GM12878 (cell line): ENCODE results near the gene GTPBP1. TPM values are rescaled to one million over a fixed set of nuclear protein-coding genes. Genes with fewer than 3 reads are reported as not detected.

ENCODE experiments used
- ATAC-seq: fragments of 200-7000 bp; cut with Tn5 transposase; 3 replicates; pipeline ENCODE4 v1.9.1; 2020; ENCODE audit warnings: mild to moderate bottlenecking, moderate library complexity
- BruUV-seq: library from RNA; stranded (reverse); fragments of 400-500 nt; replicated peaks from 2 replicates; lab custom pipeline; 2021; lab: Mats Ljungman, UMichigan
- CTCF ChIA-PET: fragments of 300-600 bp; sonication (Branson Sonifier 250); formaldehyde crosslinking; extraction: SDS; loops from one replicate; lab custom pipeline; 2021; ENCODE audit warnings: inconsistent platforms; lab: Yijun Ruan, JAX
- POLR2A ChIA-PET: fragments of 350-600 bp; formaldehyde crosslinking; extraction: SDS; loops from one replicate; lab custom pipeline; 2021; ENCODE audit warnings: inconsistent platforms; lab: Charles Lee
- RAD21 ChIA-PET: fragments of 300-600 bp; sonication (Branson Sonifier 250); formaldehyde crosslinking; loops from one replicate; lab custom pipeline; 2023; ENCODE audit warnings: antibody characterized with exemption; ENCODE audit not compliant: unreplicated experiment; lab: Charles Lee
- SMC1A ChIA-PET: fragments of 300-600 bp; sonication (Branson Sonifier 250); formaldehyde crosslinking; loops from one replicate; lab custom pipeline; 2023; ENCODE audit not compliant: unreplicated experiment, uncharacterized antibody; lab: Charles Lee
- DNase-seq: peaks from one replicate; pipeline ENCODE4 v3.0.0-alpha.2; 2011; ENCODE audit warnings: low read depth, low spot score
- FAIRE-seq: peaks from 3 replicates; lab custom pipeline; 2011; peaks lifted over from hg19 to GRCh38; lab: Jason Lieb, UNC
- H2AFZ ChIP-seq: 2 replicates; pipeline ENCODE4 v1.6.0; 2011; ENCODE audit warnings: low read depth, low read length, control low read depth; ENCODE audit not compliant: control insufficient read depth
- H3K27ac ChIP-seq: 2 replicates; pipeline ENCODE4 v1.5.1; 2011; ENCODE audit warnings: control low read depth; ENCODE audit not compliant: control insufficient read depth, insufficient read depth
- H3K27me3 ChIP-seq, 2 experiments: replicated peaks in 1 of 2; 2 replicates each; pipeline versions ENCODE4 v1.6.0 to v1.6.1; 2011; ENCODE audit warnings: low read length in 1 of 2; ENCODE audit not compliant: control insufficient read depth in 2 of 2, insufficient read depth in 2 of 2
- H3K36me3 ChIP-seq, 2 experiments: 2 replicates each; pipeline ENCODE4 v1.5.1; 2011; ENCODE audit warnings: low read length in 1 of 2; ENCODE audit not compliant: control insufficient read depth in 2 of 2, insufficient read depth in 2 of 2
- H3K4me1 ChIP-seq: 2 replicates; pipeline ENCODE4 v1.6.1; 2011; ENCODE audit warnings: mild to moderate bottlenecking, low read length, moderate library complexity, mixed read lengths; ENCODE audit not compliant: control insufficient read depth, insufficient read depth
- H3K4me2 ChIP-seq: 2 replicates; pipeline ENCODE4 v1.6.0; 2011; ENCODE audit warnings: control low read depth; ENCODE audit not compliant: control insufficient read depth, insufficient read depth
- H3K4me3 ChIP-seq: fragments of 200-600 bp; sonication (generic); 2 replicates; pipeline ENCODE4 v1.5.1; 2016
- H3K79me2 ChIP-seq: 2 replicates; pipeline ENCODE4 v1.6.0; 2011; ENCODE audit warnings: low read length; ENCODE audit not compliant: control insufficient read depth, insufficient read depth
- H3K9ac ChIP-seq: 2 replicates; pipeline ENCODE4 v1.8.0; 2011; ENCODE audit warnings: low read length, control low read depth, mixed read lengths; ENCODE audit not compliant: control insufficient read depth, insufficient read depth
- H3K9me3 ChIP-seq: replicated peaks from 3 replicates; pipeline ENCODE4 v1.5.1; 2011; ENCODE audit warnings: mild to moderate bottlenecking, low read length; ENCODE audit not compliant: control insufficient read depth, insufficient read depth
- H4K20me1 ChIP-seq: 2 replicates; pipeline ENCODE4 v1.6.0; 2011; ENCODE audit not compliant: control insufficient read depth, insufficient read depth
- CHD1 ChIP-seq: IDR thresholded peaks from 2 replicates; pipeline ENCODE4 v1.6.1; 2012; ENCODE audit warnings: low read depth, low read length, improper control_type of control experiment
- DPF2 ChIP-seq: fragments of 450-650 bp; IDR thresholded peaks from 2 replicates; pipeline ENCODE4 v1.6.1; 2017; ENCODE audit warnings: mild to moderate bottlenecking
- FOXM1 ChIP-seq: IDR thresholded peaks from 2 replicates; pipeline ENCODE4 v1.6.1; 2012; ENCODE audit warnings: low read depth, mild to moderate bottlenecking, inconsistent platforms, low read length, moderate library complexity
- NFXL1 ChIP-seq: fragments of 450-650 bp; IDR thresholded peaks from 2 replicates; pipeline ENCODE4 v1.6.1; 2017; ENCODE audit warnings: antibody characterized with exemption, mild to moderate bottlenecking, borderline replicate concordance
- RAD51 ChIP-seq: fragments of 450-650 bp; IDR thresholded peaks from 2 replicates; pipeline ENCODE4 v1.6.1; 2016; ENCODE audit warnings: moderate library complexity, mild to moderate bottlenecking, inconsistent platforms
- SPI1 ChIP-seq: IDR thresholded peaks from 2 replicates; pipeline ENCODE4 v1.6.1; 2011; ENCODE audit warnings: low read depth, mild to moderate bottlenecking, low read length, moderate library complexity, borderline replicate concordance; ENCODE audit not compliant: insufficient read depth
- STAT1 ChIP-seq: fragments of 450-650 bp; conservative IDR thresholded peaks from 2 replicates; pipeline ENCODE4 v1.6.1; 2014; ENCODE audit warnings: antibody characterized with exemption, mild to moderate bottlenecking
- STAT3 ChIP-seq: IDR thresholded peaks from 2 replicates; pipeline ENCODE4 v1.6.1; 2011; ENCODE audit warnings: low read depth, low read length, improper control_type of control experiment
- TCF7 ChIP-seq: IDR thresholded peaks from 2 replicates; pipeline ENCODE4 v1.6.1; 2014; ENCODE audit warnings: antibody characterized with exemption, borderline replicate concordance
- WGBS: methylation state at CpG from one replicate; pipeline ENCODE4 v1.1.6; 2016; ENCODE audit warnings: low lambda C conversion rate; ENCODE audit not compliant: insufficient replicate concordance, insufficient coverage; ENCODE audit errors: missing lambda C conversion rate; 5-methylcytosine and 5-hydroxymethylcytosine counted together
- in situ Hi-C: fragments of 300-500 bp; cut with MboI; formaldehyde crosslinking; loops from 9 replicates; pipeline ENCODE4 v1.14.3; 2018; ENCODE audit warnings: mixed read lengths
- intact Hi-C: fragments of 100-400 bp; cut with micrococcal nuclease; formaldehyde crosslinking; loops from one replicate; pipeline ENCODE4 v1.14.2; 2022; ENCODE audit not compliant: unreplicated experiment
- polyA plus RNA-seq, 11 experiments: library from polyadenylated mRNA; depleted of rRNA in 4 of 11; unstranded in 6 of 11; stranded (reverse) in 5 of 11; fragments of >200 nt; fragmentation: Nextera tagmentation in 4 of 11; fragmentation: Illumina TruSeq in 1 of 11; extraction: Ambion mirVana in 4 of 11; extraction: Trizol in 1 of 11; gene quantifications; 1 replicate in 1 of 11; 2 replicates in 10 of 11; pipeline versions ENCODE4 v1.2.1 to v1.2.3, GENCODE V29; 2011 to 2016; ENCODE audit warnings: inconsistent platforms in 2 of 11, missing spikeins in 2 of 11, low read depth in 1 of 11
- total RNA-seq, 4 experiments: library from RNA; depleted of rRNA in 3 of 4; stranded (reverse); fragments of >200 nt in 3 of 4; fragmentation: Illumina TruSeq in 1 of 4; extraction: Trizol in 1 of 4; gene quantifications; 2 replicates each; pipeline versions ENCODE4 v1.2.1 to v1.2.3, GENCODE V29; 2013 to 2021
- TF ChIP-seq, protein P1 (sequence below): IDR thresholded peaks from 2 replicates; pipeline ENCODE4 v1.6.1; 2011; ENCODE audit warnings: mild to moderate bottlenecking, low read depth, low read length, moderate library complexity; ENCODE audit not compliant: insufficient replicate concordance
- TF ChIP-seq, protein P2 (sequence below): fragments of 450-650 bp; IDR thresholded peaks from 2 replicates; pipeline ENCODE4 v1.6.1; 2018; ENCODE audit warnings: borderline replicate concordance, mild to moderate bottlenecking; ENCODE audit not compliant: partially characterized antibody
- TF ChIP-seq, protein P3 (sequence below): fragments of 450-650 bp; IDR thresholded peaks from 2 replicates; pipeline ENCODE4 v1.6.1; 2017; ENCODE audit warnings: mild to moderate bottlenecking
- TF ChIP-seq, protein P4 (sequence below): fragments of 450-650 bp; IDR thresholded peaks from 2 replicates; pipeline ENCODE4 v1.6.1; 2017; ENCODE audit warnings: mild to moderate bottlenecking, moderate library complexity

Gene GTPBP1
- total and polyA plus RNA-seq, 10 of the 15 experiments (the other 5 are each of a cell fraction or from before 2014, with no cell fraction given) = 0.89 to 63.1 (median 34.2) TPM

DNA sequence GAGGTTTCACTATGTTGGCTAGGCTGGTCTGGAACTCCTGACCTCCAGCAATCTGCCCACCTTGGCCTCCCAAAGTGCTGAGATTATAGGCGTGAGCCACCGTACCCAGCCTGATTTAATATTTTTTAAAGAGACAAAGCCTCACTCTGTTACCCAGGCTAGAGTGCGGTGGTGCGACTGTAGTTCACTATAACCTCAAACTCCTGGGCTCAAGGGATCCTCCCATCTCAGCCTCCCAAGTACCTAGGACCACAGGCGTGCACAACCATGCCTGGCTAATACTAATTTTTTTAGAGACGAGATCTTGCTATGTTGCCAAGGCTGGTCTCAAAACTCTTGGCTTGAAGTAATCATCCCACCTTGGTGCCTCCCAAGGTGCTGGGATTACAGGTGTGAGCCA, 13.5 kb downstream of the GTPBP1 start (continued):
- TF ChIP-seq SPI1 (no peak), DPF2 (no peak), STAT1 (no peak)
- TF ChIP-seq, protein P1, sequence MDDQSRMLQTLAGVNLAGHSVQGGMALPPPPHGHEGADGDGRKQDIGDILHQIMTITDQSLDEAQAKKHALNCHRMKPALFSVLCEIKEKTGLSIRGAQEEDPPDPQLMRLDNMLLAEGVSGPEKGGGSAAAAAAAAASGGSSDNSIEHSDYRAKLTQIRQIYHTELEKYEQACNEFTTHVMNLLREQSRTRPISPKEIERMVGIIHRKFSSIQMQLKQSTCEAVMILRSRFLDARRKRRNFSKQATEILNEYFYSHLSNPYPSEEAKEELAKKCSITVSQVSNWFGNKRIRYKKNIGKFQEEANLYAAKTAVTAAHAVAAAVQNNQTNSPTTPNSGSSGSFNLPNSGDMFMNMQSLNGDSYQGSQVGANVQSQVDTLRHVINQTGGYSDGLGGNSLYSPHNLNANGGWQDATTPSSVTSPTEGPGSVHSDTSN = no peak

DNA sequence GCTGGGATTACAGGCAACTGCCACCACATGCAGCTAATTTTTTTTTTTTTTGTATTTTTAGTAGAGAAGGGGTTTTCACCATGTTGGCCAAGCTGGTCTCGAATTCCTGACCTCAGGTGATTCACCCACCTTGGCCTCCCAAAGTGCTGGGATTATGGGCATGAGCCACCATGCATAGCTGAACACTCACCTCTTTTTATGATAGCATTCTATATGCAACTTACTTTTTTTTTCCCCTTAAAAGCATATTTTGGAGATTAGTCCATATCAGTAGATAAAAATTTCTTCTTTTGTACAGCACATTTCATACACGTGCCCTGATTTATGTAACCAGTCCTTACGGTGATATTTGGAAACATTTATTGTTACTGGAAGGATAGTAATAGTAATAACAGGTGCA, 14.6 kb downstream of the GTPBP1 start:
- intact Hi-C loops = no loop called here
- WGBS = 97% methylated on average over 3 of the region's 3 CpGs
- DNase-seq = no peak
- no peak overlapping the region for H2AFZ ChIP-seq
- no peaks in the 10 kb centered on the region for H3K4me1 ChIP-seq
- no TSS peak for BruUV-seq
- H3K4me3 ChIP-seq = no peak overlapping the region
- ChIA-PET CTCF (interaction anchor here (0.6 kb wide), 1 partner anchor 73 kb away, joined by 3 read pairs; no protein-coding TSS in a partner anchor), POLR2A (no interaction called here), RAD21 (interaction anchor here (0.6 kb wide), 1 partner anchor 46 kb away, joined by 3 read pairs; no protein-coding TSS in a partner anchor), SMC1A (interaction anchor here (1.1 kb wide), 1 partner anchor 13 kb away, joined by 4 read pairs; no protein-coding TSS in a partner anchor)
- no peak for FAIRE-seq
- no peaks in the 10 kb centered on the region for H3K79me2 ChIP-seq
- no peaks in the 10 kb centered on the region for H3K9me3 ChIP-seq
- no peak for ATAC-seq
- H3K4me2 ChIP-seq = no peak overlapping the region
- no peak overlapping the region for H3K27ac ChIP-seq
- no peak overlapping the region for H3K9ac ChIP-seq
- H3K27me3 ChIP-seq = no peaks in the 10 kb centered on the region
- peaks cover 2% of the 10 kb centered on the region; the same call in 1 of the 2 replicates for H4K20me1 ChIP-seq
- in situ Hi-C loops = no loop called here
- peaks cover 41 to 60% of the 10 kb centered on the region in 2 experiments for H3K36me3 ChIP-seq
- TF ChIP-seq RAD51 (no peak), NFXL1 (no peak), STAT3 (no peak), CHD1 (no peak), TCF7 (no peak), FOXM1 (no peak)
- TF ChIP-seq, protein P2, sequence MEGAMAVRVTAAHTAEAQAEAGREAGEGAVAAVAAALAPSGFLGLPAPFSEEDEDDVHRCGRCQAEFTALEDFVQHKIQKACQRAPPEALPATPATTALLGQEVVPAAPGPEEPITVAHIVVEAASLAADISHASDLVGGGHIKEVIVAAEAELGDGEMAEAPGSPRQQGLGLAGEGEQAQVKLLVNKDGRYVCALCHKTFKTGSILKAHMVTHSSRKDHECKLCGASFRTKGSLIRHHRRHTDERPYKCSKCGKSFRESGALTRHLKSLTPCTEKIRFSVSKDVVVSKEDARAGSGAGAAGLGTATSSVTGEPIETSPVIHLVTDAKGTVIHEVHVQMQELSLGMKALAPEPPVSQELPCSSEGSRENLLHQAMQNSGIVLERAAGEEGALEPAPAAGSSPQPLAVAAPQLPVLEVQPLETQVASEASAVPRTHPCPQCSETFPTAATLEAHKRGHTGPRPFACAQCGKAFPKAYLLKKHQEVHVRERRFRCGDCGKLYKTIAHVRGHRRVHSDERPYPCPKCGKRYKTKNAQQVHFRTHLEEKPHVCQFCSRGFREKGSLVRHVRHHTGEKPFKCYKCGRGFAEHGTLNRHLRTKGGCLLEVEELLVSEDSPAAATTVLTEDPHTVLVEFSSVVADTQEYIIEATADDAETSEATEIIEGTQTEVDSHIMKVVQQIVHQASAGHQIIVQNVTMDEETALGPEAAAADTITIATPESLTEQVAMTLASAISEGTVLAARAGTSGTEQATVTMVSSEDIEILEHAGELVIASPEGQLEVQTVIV = no peak
- TF ChIP-seq, protein P3, sequence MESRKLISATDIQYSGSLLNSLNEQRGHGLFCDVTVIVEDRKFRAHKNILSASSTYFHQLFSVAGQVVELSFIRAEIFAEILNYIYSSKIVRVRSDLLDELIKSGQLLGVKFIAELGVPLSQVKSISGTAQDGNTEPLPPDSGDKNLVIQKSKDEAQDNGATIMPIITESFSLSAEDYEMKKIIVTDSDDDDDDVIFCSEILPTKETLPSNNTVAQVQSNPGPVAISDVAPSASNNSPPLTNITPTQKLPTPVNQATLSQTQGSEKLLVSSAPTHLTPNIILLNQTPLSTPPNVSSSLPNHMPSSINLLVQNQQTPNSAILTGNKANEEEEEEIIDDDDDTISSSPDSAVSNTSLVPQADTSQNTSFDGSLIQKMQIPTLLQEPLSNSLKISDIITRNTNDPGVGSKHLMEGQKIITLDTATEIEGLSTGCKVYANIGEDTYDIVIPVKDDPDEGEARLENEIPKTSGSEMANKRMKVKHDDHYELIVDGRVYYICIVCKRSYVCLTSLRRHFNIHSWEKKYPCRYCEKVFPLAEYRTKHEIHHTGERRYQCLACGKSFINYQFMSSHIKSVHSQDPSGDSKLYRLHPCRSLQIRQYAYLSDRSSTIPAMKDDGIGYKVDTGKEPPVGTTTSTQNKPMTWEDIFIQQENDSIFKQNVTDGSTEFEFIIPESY = no peak
- TF ChIP-seq, protein P4, sequence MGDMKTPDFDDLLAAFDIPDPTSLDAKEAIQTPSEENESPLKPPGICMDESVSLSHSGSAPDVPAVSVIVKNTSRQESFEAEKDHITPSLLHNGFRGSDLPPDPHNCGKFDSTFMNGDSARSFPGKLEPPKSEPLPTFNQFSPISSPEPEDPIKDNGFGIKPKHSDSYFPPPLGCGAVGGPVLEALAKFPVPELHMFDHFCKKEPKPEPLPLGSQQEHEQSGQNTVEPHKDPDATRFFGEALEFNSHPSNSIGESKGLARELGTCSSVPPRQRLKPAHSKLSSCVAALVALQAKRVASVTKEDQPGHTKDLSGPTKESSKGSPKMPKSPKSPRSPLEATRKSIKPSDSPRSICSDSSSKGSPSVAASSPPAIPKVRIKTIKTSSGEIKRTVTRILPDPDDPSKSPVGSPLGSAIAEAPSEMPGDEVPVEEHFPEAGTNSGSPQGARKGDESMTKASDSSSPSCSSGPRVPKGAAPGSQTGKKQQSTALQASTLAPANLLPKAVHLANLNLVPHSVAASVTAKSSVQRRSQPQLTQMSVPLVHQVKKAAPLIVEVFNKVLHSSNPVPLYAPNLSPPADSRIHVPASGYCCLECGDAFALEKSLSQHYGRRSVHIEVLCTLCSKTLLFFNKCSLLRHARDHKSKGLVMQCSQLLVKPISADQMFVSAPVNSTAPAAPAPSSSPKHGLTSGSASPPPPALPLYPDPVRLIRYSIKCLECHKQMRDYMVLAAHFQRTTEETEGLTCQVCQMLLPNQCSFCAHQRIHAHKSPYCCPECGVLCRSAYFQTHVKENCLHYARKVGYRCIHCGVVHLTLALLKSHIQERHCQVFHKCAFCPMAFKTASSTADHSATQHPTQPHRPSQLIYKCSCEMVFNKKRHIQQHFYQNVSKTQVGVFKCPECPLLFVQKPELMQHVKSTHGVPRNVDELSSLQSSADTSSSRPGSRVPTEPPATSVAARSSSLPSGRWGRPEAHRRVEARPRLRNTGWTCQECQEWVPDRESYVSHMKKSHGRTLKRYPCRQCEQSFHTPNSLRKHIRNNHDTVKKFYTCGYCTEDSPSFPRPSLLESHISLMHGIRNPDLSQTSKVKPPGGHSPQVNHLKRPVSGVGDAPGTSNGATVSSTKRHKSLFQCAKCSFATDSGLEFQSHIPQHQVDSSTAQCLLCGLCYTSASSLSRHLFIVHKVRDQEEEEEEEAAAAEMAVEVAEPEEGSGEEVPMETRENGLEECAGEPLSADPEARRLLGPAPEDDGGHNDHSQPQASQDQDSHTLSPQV = no peak
